Uterus (tissue), 2 donors: Measurements from ENCODE around the gene PLA2G4E.

ENCODE experiments used
- POLR2A ChIP-seq, 2 donors: fragments of 450-650 bp; IDR thresholded peaks; one replicate each; pipeline ENCODE4 v1.6.1; 2016; ENCODE audit warnings: antibody characterized with exemption in 2 of 2, mild to moderate bottlenecking in 1 of 2, moderate library complexity in 1 of 2
- TF ChIP-seq, protein P1 (sequence below), 4 experiments: fragments of 200-600 bp in 2 of 4; fragments of 450-650 bp in 2 of 4; sonication (generic) in 2 of 4; IDR thresholded peaks; one replicate each; pipeline ENCODE4 v1.5.1; 2016 to 2019; ENCODE audit warnings: antibody characterized with exemption in 4 of 4, mild to moderate bottlenecking in 2 of 4, moderate library complexity in 1 of 4

DNA sequence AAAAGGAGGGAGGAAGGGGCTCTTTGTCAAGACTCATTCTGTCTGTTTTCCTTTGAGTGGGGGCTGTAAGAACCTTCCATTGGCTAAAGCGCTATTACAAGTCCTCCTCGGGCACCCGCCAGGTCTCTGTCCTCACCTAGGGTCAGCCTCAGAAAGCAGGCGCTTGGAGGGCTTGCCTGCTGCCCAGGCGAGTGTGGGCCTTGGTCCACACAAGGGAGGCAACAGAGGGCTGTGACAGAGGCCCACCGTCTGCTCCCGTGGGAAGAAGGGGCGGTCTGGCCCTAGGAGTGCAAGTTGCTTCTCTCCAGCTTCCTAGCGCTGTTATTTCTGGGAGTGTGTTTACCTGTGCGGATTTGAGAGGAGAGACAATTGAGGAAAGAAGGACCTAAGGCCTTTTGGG is 24.5 kb downstream of the PLA2G4E start:
- TF ChIP-seq, protein P1, sequence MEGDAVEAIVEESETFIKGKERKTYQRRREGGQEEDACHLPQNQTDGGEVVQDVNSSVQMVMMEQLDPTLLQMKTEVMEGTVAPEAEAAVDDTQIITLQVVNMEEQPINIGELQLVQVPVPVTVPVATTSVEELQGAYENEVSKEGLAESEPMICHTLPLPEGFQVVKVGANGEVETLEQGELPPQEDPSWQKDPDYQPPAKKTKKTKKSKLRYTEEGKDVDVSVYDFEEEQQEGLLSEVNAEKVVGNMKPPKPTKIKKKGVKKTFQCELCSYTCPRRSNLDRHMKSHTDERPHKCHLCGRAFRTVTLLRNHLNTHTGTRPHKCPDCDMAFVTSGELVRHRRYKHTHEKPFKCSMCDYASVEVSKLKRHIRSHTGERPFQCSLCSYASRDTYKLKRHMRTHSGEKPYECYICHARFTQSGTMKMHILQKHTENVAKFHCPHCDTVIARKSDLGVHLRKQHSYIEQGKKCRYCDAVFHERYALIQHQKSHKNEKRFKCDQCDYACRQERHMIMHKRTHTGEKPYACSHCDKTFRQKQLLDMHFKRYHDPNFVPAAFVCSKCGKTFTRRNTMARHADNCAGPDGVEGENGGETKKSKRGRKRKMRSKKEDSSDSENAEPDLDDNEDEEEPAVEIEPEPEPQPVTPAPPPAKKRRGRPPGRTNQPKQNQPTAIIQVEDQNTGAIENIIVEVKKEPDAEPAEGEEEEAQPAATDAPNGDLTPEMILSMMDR (IDR thresholded peaks at IDR 0.05): no peak
- no peak for TF ChIP-seq POLR2A (IDR thresholded peaks at IDR 0.05)
